GM18870 (cell line): ENCODE results near the gene WDR19.
"Not testable (repeated sequence)": the region's sequence is repeated elsewhere in the genome, so short reads cannot be mapped to it uniquely, and the experiment has no call there.

Experiments
- ATAC-seq: cut with Tn5 transposase; IDR thresholded peaks from one replicate; pipeline ENCODE4 v1.9.1; 2021; ENCODE audit warnings: moderate library complexity; ENCODE audit not compliant: unreplicated experiment

The WDR19 gene

DNA sequence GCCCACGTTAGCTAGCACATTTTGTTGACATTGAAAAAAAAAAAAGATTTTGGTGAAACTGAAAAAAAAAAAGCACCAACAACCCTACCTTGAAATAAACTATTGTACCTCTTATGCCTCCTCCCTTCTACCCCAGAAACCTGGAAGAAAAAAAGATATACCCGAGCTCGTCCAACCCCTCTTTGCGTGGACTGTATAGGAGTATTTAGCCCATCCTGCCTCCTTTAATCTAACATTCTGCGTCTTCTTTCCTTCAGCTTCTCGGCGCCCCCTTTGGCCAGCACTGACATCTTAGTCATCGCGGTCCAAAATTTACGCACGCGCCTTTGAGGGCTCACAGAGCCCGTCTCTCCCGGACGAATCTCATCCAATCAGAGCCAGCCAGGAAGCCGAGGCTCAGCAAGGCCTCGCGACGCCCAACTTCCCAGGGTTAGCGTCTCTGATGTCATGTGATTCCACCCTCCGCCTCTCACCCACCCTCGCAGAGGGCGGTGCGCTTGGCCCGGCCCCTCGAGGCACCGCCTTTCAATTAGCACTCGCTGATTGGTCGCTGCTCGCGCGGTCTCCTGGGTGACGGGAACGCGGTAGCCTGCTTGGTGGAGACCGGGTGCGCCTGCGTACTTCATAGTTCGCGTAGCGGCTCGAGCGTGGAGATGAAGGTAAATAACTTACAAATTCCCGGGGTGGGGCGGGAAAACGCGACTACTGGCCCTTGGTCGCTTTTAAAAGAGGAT lies at the start of gene WDR19:
WDR19 (plus strand) TSS at position 625 of the 734 bp plus-strand sequence; CDS start at position 654, 29 bp downstream.
- peak; percentile 98 for ATAC-seq

DNA sequence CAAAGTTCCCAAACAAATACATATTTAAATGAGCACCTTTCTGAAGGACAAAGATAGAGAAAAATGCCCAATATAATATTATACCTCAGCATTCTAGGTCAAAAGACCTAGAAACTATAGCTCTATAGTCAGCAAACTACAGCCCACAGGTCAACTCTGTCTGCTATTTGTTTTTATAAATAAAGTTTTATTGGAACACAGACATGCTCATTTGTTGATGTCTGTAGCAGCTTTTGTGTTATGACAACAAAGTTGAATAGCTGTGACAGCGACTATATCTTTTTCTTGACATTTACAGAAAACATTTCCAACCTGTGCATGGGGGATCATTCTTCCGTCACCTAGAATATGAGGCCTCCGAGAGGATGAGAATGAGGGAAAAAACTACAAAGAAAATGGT lies 48.7 kb upstream of the WDR19 start:
- no peak for ATAC-seq

DNA sequence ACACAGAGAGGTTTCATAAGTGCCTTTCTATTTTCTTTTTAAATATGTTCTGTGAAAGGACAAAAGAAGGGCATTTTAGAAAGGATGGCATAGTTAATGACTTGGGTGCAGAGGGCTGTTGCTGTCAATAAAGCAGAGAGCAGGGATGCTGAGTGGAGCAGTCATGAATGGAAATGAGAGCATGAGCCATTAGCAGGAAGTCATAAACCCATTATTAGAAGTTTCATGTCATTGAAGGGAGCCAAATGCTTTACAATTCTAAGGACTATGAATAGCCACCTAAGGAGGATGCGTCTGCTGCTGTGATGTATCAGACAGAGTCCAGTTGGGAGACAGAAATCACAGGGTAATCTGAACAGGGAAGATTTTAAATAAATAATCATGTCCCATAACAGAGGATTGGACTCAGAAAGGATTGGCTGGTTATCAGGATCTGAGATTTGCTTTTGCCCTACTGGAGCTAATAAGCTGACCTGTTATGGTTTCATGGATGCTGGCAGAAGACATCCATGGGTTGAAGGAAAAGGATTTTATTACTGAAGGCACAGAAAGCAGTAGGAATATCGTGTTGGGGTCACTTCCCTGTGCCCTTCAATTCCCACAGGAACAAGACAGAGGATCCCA lies 47.5 kb upstream of the WDR19 start:
- no peak for ATAC-seq

DNA sequence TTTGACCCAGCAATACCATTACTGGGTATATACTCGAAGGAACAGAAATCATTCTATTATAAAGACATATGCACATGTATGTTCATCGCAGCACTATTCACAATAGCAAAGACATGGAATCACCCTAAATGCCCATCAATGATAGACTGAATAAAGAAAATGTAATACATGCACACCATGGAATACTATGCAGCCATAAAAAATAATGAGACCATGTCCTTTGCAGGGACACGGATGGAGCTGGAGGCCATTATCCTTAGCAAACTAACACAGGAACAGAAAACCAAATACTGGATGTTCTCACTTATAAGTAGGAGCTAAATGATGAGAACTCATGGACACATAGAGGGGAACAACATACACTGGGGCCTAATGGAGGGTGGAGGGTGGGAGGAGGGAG lies 44.1 kb upstream of the WDR19 start:
- not testable (repeated sequence) for ATAC-seq

DNA sequence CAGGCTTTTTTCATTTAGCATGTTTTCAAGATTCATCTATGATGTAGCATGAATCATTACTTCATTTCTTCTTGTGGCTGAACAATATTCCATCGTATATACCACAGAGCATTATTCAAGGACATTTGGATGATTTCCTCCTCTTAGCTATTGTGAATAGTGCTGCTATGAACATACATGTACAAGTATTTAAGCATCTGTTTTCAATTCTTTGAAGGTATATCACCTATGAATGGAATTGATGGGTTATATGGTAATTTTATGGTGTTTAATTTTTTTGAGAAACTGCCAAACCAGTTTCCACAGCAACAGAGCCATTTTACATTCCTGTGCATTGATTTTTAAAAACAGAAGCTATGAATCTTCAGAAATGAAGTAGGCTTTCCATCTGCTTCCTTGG lies 36.1 kb upstream of the WDR19 start:
- no peak for ATAC-seq

DNA sequence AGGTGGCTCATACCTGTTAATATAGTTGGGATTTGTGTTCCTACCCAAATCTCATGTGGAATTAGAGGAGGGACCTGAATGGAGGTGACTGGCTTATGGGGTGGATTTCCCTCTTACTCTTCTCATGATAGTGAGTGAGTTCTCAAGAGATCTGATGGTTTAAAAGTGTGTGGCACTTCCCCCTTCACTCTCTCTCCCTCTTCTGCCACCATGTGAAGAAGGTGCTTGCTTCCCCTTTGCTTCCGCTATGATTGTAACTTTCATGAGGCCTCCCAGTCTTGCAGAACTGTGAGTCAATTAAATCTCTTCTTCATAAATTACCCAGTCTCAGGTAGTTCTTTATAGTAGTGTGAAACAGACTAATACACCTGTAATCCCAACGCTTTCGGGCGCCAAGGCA lies 28.3 kb upstream of the WDR19 start:
- ATAC-seq, result no peak

DNA sequence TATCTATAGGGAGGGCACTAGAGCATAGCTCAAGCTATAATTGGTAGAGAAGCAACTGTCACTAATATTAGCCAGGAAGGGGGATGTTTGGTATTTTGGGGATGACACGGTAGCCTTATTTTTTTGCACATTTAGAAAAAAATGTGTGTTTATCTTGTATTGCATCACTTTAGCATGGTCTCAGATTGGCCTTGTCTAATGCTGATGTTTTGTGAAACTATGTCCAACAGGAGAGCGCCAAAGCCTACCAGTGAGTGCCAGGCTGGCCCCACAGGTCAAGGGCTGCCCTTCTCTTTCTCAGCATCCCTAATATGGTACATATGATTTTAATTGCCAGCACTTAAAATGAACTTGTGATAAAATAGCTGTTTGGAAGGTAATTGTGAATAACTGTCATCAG lies 24.8 kb upstream of the WDR19 start:
- ATAC-seq, result no peak

DNA sequence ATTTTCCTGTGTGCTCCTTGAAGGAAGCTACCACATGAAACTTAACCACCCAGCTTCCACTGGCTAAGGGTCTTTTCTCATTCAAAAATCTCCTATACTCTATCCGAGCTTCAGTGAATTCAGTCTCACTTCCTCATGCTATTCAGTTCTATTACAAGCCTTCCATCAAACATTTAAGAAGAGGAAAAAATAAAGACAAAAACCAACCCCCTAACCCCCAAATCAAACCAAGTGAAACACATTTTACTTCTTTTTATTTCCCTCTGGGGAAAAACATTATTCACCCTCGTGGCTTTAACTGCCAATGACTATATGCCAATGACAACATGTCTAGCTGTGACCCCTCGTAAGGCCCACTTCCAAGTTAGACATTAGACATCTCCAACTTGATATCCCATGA lies 16.2 kb upstream of the WDR19 start:
- no peak for ATAC-seq

DNA sequence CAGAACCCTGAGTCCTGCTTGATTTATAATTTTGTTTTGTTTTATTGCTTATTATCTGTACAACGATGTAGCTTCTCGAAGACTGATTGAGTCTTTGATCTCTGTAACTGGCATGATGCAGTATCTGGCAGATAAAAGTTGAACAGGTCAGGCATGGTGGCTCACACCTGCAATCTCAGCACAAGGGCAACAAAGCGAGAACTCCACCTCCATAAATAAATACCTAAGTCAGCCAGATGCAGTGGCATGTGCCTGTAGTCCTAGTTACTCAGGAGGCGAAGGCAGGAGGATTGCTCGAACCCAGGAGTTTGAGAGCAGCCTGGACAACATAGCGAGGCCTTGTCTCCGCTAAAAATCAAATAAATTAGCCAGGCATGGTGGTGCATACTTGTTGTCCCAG lies 15.7 kb upstream of the WDR19 start:
- no peak for ATAC-seq

DNA sequence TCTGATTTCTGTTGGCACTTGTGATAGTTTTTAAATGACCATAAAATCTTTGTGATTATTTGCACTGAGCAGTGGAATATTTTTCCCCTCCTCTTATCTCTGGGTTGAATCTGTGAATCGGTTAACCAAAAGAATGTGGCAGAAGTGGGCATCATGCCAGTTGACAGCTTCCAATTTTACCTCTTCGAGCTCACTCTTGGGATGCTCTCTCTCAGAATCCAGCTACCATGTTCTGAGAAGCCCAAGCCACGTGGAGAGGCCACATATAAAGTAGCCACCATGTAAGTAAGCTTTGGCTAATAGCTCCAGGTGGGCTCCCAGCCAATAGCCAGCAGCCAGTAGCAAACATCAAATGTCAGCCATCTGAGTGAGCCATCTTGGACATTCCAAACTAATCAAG lies 12.9 kb upstream of the WDR19 start:
- ATAC-seq, result no peak

DNA sequence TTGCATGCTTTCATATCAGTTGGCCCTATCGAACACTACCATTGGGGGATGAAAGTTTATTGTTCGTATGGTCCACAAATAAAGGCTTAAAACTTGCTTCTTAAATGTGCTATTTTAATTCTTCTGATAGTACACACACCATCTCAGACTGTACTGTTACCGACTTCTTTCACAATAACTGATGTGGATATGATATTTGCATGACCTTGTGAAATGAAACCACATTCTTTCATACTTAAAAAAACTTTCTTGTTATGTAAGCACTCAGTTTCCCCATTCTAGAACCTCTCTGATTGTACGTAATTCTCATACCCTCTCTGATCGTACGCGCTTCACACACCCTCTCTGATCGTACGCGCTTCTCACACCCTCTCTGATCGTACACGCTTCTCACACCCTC lies 12.0 kb upstream of the WDR19 start:
- no peak for ATAC-seq

DNA sequence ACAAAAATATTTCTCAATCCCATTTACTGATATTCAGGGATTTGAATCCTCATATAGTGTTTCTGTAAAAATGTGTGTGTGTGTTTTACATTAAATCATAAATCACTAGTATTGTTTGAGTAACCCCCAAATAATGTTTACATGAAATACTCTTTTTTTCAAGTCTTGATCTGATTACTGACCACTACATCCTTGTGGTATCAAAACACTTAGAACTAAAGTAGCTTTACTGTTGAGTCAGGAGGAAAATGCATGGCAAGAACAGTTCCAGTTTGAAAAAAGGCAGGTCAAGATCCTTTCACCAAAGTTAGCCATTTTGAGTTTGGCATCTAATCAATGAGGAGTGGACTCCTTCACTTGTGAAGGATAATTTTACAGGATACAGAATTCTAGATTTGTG lies 3.6 kb upstream of the WDR19 start:
- ATAC-seq, result no peak

DNA sequence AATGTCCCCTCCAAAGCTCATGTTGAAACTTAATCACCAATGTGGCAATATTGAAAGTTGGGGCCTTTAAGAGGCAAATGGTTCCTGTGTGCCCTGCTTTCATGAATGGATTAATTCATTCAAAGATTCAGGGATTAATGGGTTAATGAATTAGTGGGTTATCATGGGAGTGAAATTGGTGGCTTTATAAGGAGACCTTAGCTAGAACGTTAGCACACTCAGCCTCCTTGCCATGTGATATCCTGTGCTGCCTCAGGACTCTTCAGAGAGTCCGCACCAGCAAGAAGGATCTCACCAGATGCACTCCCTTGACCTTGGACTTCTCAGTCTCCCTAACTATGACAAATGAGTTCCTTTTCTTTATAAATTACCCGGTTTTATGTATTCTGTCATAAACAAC lies 2.6 kb upstream of the WDR19 start:
- ATAC-seq, result no peak

DNA sequence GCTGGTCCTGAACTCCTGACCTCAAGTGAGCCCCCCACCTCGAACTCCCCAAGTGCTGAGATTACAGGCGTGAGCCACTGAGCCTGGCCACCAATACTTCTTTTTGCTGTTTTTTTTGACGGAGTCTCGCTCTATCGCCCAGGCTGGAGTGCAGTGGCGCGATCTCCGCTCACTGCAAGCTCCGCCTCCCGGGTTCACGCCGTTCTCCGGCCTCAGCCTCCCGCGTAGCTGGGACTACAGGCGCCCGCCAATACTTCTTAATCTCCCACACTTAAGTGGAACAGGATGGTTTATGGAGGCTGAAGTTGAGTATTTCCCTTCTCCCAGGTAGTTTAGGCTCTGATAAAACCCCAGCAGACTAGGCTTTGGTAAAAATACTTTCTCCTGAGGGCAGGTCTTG lies 1.7 kb upstream of the WDR19 start:
- not testable (repeated sequence) for ATAC-seq

DNA sequence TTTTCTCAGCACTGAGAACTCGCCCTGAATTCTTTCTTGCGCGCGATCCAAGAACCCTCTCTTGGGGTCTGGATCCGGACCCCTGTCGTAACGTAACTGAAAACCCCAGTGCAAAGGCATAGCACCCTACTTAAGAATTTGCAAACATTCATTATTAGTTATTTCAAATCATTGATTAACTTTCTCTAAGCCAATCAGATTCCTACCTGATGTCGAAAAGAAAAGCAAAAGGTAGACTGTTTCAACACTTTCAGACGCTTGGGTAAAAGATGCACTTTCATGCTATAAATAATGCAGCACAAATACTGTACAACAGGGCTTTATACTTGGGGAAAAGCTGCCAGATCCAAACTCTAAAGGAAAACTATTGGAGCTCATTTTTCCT lies 817 bp upstream of the WDR19 start:
- ATAC-seq, result no peak

DNA sequence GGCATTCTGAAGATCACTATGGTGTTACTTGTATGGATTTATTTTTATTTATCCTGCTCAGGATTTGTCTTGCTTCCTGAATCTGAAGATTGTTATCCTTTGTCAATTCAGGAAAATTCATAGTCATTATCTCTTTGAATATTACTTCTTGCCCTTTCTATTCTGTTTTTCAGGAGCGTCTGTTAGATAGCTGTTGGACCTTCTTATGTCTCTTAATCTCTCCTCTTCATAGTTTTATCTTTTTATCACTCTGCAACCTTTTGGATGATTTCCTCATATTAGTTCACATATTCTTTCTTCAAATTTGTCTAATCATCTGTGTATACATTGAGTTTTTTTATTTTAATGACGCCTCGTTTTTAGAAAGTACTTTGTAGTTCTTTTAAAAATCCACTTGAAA lies 19.6 kb downstream of the WDR19 start:
- ATAC-seq, result no peak

DNA sequence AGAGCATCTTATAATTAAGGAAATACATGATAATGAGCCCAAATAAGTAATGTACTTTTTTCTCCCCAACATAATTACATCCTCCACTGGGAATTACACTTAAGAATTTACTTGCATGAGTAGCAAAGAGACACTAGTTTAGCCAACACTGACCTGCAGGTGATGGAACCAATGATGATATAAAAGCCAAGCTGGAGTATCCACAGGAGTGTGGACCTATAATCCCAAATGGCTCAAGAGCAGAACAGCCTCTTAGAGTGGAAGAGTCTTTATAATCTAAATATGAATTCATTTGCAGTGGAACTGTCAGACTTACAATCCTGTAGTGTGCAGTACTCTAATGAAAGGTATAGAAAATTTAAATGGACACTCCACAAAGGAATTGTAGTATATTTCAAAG lies 22.2 kb downstream of the WDR19 start:
- no peak for ATAC-seq

DNA sequence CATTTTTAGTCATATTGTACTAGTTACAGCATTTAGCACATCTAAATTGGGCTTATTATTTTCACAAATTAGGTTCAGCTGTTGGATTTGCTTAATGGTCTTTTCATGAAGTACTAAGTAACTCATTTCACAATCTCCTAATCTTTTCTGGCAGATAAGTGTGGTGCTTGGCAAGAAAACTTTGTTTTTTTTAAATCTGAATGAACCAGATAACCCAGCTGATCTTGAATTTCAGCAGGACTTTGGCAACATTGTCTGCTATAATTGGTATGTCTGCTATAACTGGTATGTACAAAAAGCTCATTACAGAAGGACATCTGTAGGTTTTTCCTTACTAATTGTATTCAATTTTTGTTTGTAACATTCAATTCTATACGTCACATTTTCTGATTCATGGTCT lies 22.7 kb downstream of the WDR19 start:
- no peak for ATAC-seq

DNA sequence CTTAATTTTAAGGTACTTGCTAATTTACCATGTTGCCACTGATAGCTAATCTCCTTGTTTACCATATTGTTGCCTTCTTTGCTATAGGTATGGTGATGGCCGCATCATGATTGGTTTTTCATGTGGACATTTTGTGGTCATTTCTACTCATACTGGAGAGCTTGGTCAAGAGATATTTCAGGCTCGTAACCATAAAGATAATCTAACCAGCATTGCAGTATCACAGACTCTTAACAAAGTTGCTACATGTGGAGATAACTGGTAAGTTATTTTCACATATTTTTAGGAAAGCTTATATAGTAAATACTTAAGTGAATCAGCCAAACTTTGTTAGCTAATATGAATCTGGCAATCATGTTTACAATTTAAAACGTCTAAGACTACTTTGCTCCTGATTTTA lies 23.1 kb downstream of the WDR19 start:
- ATAC-seq, result no peak

DNA sequence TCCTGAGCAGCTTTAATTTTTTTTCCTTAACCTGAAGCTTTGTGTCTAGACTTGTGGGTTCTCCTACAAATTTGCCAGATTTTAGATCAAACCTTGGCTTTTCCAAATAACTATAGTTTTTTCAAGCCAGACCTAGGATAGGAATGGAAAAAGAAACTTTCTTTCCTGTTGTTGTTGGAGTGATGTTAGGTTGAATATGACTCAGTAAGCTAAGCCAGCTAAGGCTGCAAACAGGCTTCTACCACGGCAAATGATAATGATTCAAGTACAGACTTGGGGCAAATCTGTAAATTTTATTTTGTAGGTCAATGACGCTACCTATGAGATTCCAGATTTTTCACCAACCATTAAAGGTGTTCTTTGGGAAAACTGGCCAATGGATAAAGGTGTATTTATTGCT lies 45.6 kb downstream of the WDR19 start:
- no peak for ATAC-seq

DNA sequence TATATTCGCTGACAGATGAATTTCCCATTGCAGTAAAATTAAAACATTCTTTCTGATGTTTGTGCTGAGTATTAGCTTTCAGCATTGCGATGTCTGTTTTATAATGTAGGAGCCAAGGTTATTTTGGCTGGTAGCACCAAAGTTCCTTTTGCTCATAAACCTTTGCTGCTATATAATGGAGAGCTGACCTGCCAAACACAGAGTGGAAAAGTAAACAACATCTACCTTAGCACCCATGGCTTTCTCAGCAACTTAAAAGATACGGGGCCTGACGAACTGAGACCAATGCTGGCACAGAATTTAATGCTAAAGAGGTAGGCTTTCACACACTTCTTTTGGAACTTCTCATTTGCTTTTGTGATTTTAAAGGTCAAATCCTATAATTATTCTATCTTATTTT lies 46.0 kb downstream of the WDR19 start:
- no peak for ATAC-seq

DNA sequence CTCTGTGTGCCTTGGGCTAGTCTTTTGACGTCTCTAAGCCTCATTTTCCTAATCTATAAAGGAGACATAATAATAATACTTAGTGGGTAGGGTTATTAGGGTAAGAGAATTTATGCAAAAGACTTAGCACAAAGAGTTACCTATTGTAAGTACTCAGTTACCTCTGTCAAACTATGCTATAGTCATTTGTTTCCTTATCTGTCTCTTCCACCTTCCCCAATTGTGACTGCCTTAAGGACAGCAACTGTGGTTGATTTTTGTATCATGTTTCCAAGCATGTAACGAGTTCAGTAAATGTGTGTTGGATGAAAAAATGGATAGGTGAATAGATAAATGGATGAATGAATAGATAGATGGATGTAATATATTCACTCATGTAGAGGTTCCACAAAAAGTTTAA lies 48.1 kb downstream of the WDR19 start:
- ATAC-seq, result no peak

DNA sequence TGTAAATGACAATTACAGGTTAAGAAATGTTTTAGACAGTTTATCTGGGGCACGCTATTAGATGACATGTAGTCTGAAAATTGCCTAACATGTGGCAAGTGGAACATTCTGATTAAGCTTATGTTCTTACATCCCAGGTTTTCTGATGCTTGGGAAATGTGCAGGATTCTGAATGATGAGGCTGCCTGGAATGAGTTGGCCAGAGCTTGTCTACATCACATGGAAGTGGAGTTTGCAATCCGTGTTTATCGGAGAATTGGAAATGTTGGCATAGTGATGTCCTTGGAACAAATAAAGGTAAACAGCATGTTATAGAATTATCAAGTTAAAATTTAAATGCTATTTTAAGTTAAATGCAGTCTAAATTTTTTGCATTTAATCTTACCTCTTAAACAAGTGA lies 49.3 kb downstream of the WDR19 start:
- ATAC-seq, result no peak
